GM18502 (cell line): ENCODE results near the gene NECTIN4.
A peak's percentile ranks its signal among the peaks of the same experiment; 100 is the strongest.
"Not testable (repeated sequence)": the region's sequence is repeated elsewhere in the genome, so short reads cannot be mapped to it uniquely, and the experiment has no call there.

Experiments
- ATAC-seq: cut with Tn5 transposase; IDR thresholded peaks from one replicate; pipeline ENCODE4 v1.9.1; 2021; ENCODE audit warnings: mild to moderate bottlenecking; ENCODE audit not compliant: unreplicated experiment, poor library complexity

Gene NECTIN4

DNA sequence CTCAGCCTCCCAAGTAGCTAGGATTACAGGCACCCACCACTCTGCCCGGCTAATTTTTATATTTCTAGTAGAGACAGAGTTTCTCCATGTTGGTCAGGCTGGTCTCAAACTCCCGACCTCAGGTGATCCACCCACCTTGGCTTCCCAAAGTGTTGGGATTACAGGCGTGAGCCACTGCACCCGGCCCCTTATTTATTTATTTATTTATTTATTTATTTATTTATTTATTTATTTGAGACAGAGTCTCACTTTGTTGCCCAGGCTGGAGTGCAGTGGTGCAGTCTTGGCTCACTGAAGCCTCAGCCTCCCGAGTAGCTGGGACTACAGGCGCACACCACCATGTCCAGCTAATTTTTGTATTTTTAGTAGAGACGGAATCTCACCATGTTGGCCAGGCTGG is 23.7 kb downstream of the NECTIN4 start:
- ATAC-seq: not testable (repeated sequence)

DNA sequence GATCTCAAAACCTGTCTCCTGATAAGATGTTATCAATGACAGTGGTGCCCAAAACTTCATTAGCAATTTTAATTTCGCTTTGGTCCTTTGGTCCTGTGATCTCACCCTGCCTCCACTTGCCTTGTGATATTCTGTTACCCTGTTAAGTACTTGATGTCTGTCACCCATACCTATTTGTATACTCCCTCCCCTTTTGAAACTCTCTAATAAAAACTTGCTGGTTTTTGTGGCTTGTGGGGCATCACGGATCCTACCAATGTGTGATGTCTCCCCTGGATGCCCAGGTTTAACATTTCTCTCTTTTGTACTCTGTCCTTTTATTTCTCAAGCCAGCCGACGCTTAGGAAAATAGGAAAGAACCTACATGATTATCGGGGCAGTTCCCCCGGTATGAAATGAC is 25.4 kb downstream of the NECTIN4 start:
- not testable (repeated sequence) for ATAC-seq

DNA sequence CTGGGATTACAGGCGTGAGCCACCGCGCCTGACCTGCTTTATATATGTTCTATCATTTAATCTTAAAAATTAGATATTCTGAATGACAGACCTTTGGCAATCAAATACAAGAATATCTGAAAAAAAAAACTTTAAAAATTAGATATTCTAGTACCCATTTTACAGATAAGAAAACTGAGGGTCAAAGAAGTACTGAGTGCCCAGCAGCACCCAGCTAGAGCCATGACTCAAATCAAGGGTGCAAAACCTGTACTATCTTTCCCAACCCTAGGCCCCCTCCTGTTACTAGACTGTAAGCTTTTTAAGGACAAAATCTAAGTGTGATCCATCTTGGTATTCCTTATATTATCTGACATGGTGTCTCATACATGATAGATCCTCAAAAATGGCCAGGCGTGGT is 27.9 kb downstream of the NECTIN4 start:
- ATAC-seq: no peak

GRCh38 chr1:161059293-161059692 is 30.1 kb downstream of the NECTIN4 start:
- no peak for ATAC-seq

- no peak for ATAC-seq
Observed at GRCh38 chr1:161054805-161055204, 34.6 kb downstream of the NECTIN4 start.

DNA sequence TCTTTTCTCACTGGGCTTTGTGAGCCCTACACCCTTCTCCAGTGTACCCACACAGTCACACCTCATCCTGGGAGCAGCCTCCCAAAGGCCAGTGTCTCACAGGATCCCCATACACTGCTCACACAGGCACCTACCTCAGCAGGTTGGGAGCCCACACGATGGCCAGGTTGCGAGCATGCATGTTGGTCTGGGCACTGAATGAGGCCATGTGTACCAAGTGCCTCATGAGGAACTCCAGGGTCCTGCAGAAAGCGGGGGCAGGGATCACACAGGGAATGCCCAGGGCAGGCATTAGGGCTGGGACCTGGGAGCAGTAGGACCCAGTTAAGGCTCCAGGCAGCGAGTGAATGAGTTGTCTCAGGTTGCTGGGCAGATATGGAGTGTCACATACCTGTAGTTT is 35.1 kb downstream of the NECTIN4 start:
- ATAC-seq: no peak

DNA sequence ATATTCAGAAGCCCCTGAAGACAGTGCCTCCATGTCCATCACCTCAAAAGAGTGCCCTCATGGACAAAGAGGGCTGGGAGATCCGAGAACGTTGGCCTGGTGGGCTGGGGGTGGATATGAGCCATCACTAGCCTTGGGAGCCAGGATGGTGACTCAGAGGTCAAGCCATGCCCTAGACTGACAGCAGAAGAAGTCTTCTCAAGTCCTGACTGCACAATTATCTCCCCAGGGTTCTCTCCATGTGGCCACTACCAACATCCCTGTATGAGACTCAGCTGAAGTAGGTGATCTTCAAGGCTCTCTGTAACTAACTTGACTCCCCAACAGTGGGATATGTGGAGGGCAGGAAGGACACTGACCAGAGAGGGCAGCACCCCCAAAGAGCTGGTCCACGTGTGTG is 36.5 kb downstream of the NECTIN4 start:
- ATAC-seq: no peak

DNA sequence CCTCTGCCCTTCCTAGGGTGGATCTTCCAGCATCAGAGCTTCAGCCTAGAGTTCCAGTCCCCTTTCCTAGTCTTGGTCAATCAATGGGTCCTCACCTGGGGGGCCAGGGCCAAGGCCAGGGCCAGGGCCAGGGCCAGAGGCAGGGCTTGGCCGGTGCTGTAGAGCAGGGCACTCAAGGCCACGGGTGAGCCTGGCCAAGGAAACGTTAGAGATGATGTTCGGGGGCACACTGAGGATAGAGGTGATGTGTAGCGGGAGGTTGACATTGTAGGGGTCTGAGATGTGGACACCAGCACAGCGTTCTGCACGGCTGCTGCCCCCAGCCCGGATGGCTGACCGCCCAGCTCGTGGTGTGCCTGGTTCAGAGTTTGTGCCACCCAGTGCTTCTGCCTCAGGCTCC is 38.1 kb downstream of the NECTIN4 start:
- no peak for ATAC-seq

DNA sequence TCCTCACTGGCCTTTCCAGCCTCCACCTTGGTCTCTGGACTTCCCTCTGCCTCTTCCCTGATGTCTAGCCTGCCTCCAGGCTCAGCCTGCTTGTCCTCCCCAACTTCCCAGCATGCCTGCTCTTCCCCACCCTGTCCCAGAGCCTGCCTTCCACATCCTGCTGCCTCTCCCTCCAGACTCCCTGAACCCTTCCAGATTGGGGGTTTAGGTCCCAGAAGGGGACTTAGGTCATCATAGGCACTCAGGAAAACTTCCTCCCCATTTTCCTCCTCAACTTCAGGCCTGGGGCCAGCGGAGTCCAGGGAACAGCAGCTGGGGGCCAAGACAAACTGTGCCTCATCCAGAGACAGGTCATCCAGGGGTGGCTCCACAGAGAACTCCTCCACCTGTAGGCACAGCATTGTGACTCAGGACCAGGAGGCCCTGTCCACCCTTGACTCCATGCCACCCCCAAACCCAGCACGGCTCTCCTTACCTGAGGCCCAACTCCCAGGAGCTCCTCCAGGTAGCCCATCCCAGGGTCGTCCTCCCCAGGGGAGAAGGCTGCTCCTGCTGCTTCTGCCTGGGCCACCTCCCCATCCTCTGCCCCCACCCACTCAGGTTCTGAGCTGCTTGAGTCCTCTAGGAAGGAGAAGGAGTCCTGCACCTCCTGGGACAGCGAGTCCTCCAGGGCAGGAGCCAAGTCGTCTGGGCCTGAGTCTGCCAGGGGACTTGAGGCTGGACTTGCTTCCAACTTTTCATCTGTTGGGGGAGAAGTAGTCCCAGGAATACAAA is 40.2 kb downstream of the NECTIN4 start:
- no peak for ATAC-seq

- ATAC-seq: no peak
Observed at GRCh38 chr1:161047436-161048420, 41.6 kb downstream of the NECTIN4 start.

- ATAC-seq: peak; percentile 45
Observed at GRCh38 chr1:161046605-161047228, 42.6 kb downstream of the NECTIN4 start.

DNA sequence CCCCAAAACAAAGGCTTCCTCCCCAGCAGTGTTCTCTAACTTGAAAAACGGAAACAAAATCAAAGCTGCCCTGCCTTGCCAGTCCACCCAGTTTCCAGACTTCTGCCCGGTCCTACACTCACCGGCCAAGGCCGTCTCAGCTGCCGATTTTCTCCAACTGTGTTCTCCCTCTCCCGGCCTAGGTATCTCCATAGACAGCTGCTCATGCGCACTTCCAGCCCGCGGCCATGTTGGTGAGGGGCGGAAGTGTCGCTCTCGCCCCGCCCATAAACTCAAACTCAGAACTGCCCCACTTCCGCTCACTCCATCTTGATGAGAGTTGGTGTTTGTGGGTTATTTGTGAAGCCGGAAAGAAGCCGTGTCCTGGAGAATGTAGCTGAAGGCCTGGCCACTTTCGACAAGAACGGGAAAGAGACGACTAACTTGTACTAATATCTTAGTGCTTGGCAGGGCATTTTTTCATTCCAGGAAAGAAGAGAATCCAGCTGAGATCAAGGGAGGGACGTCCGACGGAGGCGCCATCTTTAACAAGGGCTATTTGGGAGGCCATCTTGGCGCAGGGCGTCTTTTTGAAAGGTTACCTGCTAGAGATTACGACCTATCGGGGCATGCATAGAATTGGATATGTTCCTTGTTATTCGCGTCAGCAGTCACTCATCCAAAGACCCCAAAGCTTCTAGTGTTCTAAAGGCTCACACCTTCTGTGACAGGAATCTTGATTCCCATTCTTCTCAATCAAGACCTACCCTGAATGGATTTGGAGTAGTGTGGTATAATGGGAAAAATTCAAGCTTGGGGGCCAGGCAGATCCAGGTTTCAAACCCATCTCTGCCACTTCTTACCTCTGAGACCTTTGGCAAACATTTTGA is 43.4 kb downstream of the NECTIN4 start, which contains the start of gene USF1:
Gene USF1, minus strand, starts transcription at position 242 of the 869 bp plus-strand sequence. CDS start 2,702 bp downstream, outside the sequence.
- ATAC-seq: peak; percentile 63

- ATAC-seq: peak; percentile 41
Observed at GRCh38 chr1:161044908-161045735, 44.2 kb downstream of the NECTIN4 start.

GRCh38 chr1:161044535-161044907 is 44.8 kb downstream of the NECTIN4 start:
- ATAC-seq: no peak

DNA sequence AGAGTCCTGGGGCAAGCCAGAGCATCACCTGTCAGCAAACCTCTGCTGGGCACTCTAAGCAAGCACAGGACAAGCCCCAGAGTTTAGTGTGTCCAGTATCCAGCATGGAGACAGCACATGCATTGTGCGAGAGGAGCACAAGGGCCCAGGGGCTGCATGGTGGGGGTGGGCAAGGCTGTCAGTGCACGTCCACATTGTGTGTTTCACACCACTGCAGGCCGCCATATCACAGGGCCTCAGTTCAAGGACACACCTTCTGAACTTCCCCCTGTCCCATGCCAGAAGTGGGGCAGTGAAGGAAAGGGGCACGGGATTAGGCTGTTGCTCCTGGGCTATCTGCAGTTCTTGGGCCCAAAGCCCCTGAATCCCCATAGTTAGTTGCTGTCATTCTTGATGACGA is 49.8 kb downstream of the NECTIN4 start:
- no peak for ATAC-seq

- ATAC-seq: no peak
Observed at GRCh38 chr1:161039154-161039545, 50.2 kb downstream of the NECTIN4 start.

GRCh38 chr1:161038523-161039153 is 50.7 kb downstream of the NECTIN4 start, which contains the start of gene TSTD1:
TSTD1 (minus strand) TSS chr1:161038964; CDS start chr1:161038889, 75 bp downstream.
- peak; percentile 84 for ATAC-seq
